ACC112 (cell line): ENCODE data around the gene PRKCZ.

Source experiments
- H2AFZ ChIP-seq: fragments of 200-600 bp; sonication (generic); one replicate; pipeline ENCODE4 v1.6.0; 2017; ENCODE audit warnings: antibody characterized with exemption, low read length; ENCODE audit not compliant: unreplicated experiment
- H3K27ac ChIP-seq: fragments of 200-600 bp; sonication (generic); 2 replicates; pipeline ENCODE4 v1.5.1; 2014; ENCODE audit warnings: low read depth, mild to moderate bottlenecking, antibody characterized with exemption, low read length, moderate library complexity
- H3K27me3 ChIP-seq: fragments of 200-600 bp; sonication (generic); 2 replicates; pipeline ENCODE4 v1.6.1; 2014; ENCODE audit warnings: mild to moderate bottlenecking, antibody characterized with exemption, low read length, moderate library complexity, mixed read lengths; ENCODE audit not compliant: insufficient read depth
- H3K36me3 ChIP-seq: fragments of 200-600 bp; sonication (generic); 2 replicates; pipeline ENCODE4 v1.6.1; 2016; ENCODE audit warnings: mild to moderate bottlenecking, antibody characterized with exemption, low read length, moderate library complexity, mixed read lengths; ENCODE audit not compliant: insufficient read depth
- H3K4me1 ChIP-seq: fragments of 200-600 bp; sonication (generic); one replicate; pipeline ENCODE4 v1.6.1; 2016; ENCODE audit warnings: low read length, mixed read lengths; ENCODE audit not compliant: insufficient read depth, unreplicated experiment, control insufficient read depth
- H3K4me3 ChIP-seq: fragments of 200-600 bp; sonication (generic); 2 replicates; pipeline ENCODE4 v1.5.1; 2014; ENCODE audit warnings: mild to moderate bottlenecking, low read depth, low read length
- H3K79me2 ChIP-seq: fragments of 200-600 bp; sonication (generic); one replicate; pipeline ENCODE4 v1.6.0; 2016; ENCODE audit warnings: low read length; ENCODE audit not compliant: control insufficient read depth, unreplicated experiment, insufficient read depth

PRKCZ gene

GRCh38 chr1:2208309-2209239 lies 158.4 kb downstream of the PRKCZ start:
- Histone ChIP-seq H3K36me3 (no peaks in the 10 kb centered on the region), H3K27ac (peak overlapping the region; percentile 96), H3K79me2 (peaks cover 2% of the 10 kb centered on the region), H3K4me3 (peak overlapping the region; percentile 79), H3K4me1 (peaks cover 58% of the 10 kb centered on the region), H3K27me3 (no peaks in the 10 kb centered on the region), H2AFZ (peak overlapping the region; percentile 65)

DNA sequence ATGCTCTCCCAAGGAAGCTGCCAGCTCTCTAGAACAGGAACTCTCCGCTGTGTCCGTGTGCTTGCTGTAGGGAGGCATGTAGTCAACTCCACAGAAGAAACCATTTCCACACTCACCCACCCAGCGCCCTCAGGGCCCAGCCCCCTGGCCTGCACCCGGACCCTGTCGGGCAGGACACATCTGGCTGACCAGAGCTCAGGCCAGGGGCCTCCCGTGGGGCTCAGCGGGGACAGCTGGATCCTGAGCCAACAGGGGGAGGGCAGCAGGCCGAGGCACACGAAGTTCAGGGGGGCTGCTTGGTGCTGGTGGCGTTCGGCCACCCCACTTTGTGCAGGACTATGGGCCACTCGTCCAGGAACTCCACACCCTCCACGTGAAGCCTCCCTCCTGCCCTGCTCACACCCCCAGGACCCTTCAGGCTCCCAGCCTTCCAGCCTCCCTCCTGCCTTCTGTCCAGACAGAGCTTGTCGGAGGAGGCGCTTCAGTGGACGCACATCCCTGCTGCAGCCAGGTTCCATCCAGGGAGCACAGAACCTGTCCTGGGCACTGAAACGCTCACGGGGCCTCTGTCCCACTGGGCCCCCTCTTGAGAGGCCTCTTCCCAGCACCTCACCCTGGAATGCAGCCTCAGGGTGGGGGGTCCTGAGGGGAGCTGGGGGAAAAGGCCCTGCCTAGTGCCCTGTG lies 159.3 kb downstream of the PRKCZ start:
- no peak overlapping the region for H3K4me3 ChIP-seq
- H3K36me3 ChIP-seq = no peaks in the 10 kb centered on the region
- H3K27me3 ChIP-seq = no peaks in the 10 kb centered on the region
- H3K4me1 ChIP-seq = peaks cover 61% of the 10 kb centered on the region
- H2AFZ ChIP-seq = no peak overlapping the region
- peaks cover 2% of the 10 kb centered on the region for H3K79me2 ChIP-seq
- peak overlapping the region; percentile 96 for H3K27ac ChIP-seq

DNA sequence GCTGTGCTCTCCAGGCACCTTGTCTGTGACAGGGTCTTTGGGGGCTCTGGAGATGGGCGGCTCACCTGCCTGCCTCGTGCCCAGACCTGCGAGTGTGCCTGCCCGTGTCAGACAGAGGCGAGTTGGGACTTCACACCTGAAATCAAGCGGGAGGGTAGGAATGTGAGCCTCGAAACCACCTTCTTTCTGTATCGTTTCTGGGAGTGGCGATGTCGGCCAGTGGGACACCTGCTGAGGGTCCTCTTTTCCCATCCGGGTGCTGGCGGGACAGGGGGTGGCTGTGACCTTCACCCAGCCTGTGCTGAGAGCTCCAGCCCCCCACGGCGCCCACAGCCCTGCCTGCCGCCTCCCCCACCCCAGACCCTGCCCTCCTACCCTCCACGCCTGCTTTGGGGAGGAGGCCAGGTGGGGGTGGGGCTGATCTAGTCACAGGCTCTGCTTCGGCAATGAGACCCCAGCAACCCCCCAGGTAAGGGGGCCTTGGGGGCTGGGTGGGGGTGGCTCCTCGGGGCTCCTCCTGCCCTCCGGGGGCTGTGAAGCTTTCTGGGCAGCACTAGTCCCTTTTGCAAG lies 160.0 kb downstream of the PRKCZ start:
- no peak overlapping the region for H3K4me3 ChIP-seq
- H3K79me2 ChIP-seq = peaks cover 2% of the 10 kb centered on the region
- H2AFZ ChIP-seq = no peak overlapping the region
- peaks cover 64% of the 10 kb centered on the region for H3K4me1 ChIP-seq
- H3K27me3 ChIP-seq = no peaks in the 10 kb centered on the region
- H3K27ac ChIP-seq = no peak overlapping the region
- H3K36me3 ChIP-seq = no peaks in the 10 kb centered on the region

GRCh38 chr1:2210786-2211185 lies 160.6 kb downstream of the PRKCZ start:
- no peak overlapping the region for H3K4me3 ChIP-seq
- peaks cover 60% of the 10 kb centered on the region for H3K4me1 ChIP-seq
- no peaks in the 10 kb centered on the region for H3K36me3 ChIP-seq
- H3K79me2 ChIP-seq = peaks cover 2% of the 10 kb centered on the region
- no peak overlapping the region for H2AFZ ChIP-seq
- H3K27ac ChIP-seq = no peak overlapping the region
- no peaks in the 10 kb centered on the region for H3K27me3 ChIP-seq

DNA sequence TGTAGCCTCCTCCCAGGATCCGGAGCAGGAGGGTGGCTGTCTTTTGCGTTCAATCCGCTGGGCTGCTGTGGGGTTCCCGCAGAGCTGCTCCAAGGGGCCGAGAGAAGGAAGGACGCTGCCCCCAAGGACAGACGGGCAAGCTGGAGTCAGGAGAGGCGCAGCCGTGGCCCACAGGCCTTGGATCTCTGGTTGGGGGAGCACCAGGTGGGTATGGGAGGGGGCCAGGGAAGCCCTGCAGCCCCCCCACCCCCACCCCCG lies 162.0 kb downstream of the PRKCZ start:
- Histone ChIP-seq H3K36me3 (no peaks in the 10 kb centered on the region), H3K4me3 (no peak overlapping the region), H2AFZ (no peak overlapping the region)

DNA sequence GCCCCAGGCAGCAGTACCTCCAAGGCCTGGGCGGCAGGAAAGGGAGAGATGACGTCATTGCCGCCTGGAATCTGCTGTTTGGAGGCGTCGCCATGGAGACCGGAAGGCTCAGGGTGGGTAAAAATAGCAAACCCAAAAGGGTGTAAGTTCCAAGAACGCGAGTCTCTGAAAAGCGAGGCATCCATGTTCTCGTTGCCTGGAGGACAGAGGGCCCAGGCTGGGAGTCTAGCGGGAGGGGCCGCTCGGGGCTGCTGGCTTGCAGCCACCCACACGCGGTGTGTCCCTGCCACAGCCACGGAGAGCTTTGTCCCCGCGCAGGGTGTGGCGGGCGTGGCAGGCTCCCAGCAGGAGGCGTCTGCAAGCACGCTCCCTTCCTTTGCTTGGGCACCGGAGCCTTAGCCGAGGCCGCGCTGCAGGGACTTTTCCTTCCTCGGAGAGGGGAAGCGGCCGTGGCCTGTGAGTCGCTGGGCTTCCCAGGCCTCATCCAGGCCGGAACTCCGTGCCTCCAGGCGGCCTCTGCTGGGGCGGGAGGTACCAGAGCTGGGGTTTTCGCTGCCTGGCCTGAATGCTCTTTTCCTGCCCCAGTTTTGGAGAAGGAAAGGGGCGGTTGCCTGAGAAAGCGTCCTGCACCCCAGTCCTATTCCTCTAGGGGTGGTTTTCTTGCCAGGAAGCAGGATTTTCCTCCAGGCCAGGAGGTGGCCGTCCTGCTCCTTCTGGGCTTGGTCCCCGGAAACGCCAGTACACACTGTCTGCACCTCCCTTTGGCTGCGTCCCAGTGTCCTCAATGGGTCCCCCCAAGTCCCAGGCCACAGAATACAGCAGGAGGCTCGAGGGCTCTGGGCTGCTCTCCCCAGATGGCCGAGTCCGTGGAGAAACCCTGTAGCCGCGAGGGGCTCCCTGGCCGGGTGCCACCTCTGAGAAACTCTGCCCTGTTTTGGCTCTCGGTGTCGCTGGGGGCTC lies 162.6 kb downstream of the PRKCZ start:
- Histone ChIP-seq H3K79me2 (no peaks in the 10 kb centered on the region), H3K4me1 (peaks cover 42% of the 10 kb centered on the region), H3K27me3 (no peaks in the 10 kb centered on the region), H3K36me3 (no peaks in the 10 kb centered on the region), H3K27ac (peak overlapping the region; percentile 95), H3K4me3 (peak overlapping the region; percentile 60), H2AFZ (no peak overlapping the region)

More for the DNA sequence above, 162.0 kb downstream of the PRKCZ start:
- no peaks in the 10 kb centered on the region for H3K27me3 ChIP-seq
- H3K4me1 ChIP-seq = peaks cover 47% of the 10 kb centered on the region
- H3K79me2 ChIP-seq = no peaks in the 10 kb centered on the region
- peak overlapping the region; percentile 95 for H3K27ac ChIP-seq

GRCh38 chr1:2213576-2214505 lies 163.6 kb downstream of the PRKCZ start:
- H3K36me3 ChIP-seq = no peaks in the 10 kb centered on the region
- peak overlapping the region; percentile 46 for H2AFZ ChIP-seq
- H3K4me3 ChIP-seq = peak overlapping the region; percentile 60
- H3K27ac ChIP-seq = peak overlapping the region; percentile 95
- H3K79me2 ChIP-seq = no peaks in the 10 kb centered on the region
- H3K27me3 ChIP-seq = no peaks in the 10 kb centered on the region
- H3K4me1 ChIP-seq = peaks cover 36% of the 10 kb centered on the region

DNA sequence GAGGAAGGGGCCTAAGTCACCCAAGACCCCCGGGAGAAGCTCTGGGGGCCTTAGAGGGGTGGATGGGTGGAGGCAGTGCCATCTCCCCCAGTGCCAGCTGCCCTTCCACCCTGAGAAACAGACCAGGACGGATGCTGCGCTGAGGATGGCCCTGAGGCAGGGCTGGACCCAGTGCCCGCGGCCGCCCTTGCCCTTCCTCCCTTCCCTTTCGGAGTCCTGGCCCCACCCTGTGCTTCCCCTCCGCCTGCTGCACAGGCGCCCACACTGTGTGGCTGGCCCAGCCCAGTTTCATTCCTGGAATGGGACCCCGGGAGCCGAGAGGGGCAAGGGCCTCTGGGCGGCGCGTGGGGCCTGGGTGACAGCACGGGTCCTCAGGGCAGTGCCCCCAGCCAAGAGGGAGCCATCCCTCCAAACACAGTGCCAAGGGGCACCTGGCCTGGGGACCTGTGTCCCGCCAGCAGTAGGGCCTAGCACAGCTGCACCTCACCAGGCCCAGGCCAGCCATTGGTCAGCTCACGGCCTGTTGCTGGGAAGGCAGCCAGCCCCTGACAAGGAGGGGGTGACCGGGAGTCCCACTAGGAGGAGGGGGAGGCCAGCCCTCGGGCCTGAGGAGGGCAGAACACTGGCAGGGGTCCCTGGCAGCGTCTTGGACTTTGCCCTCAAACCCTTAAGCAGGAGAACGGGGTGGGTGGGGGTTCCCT lies 164.5 kb downstream of the PRKCZ start:
- Histone ChIP-seq H3K36me3 (no peaks in the 10 kb centered on the region), H3K79me2 (no peaks in the 10 kb centered on the region), H2AFZ (peak overlapping the region; percentile 46), H3K4me1 (peaks cover 28% of the 10 kb centered on the region), H3K27ac (peak overlapping the region; percentile 95), H3K27me3 (no peaks in the 10 kb centered on the region), H3K4me3 (no peak overlapping the region)

GRCh38 chr1:2215329-2215728 lies 165.1 kb downstream of the PRKCZ start:
- Histone ChIP-seq H3K4me3 (no peak overlapping the region), H2AFZ (no peak overlapping the region), H3K27me3 (no peaks in the 10 kb centered on the region), H3K27ac (no peak overlapping the region), H3K4me1 (peaks cover 27% of the 10 kb centered on the region), H3K36me3 (no peaks in the 10 kb centered on the region), H3K79me2 (no peaks in the 10 kb centered on the region)
